ENCODE measurements around the gene GATAD2B.

GATAD2B gene

GRCh38 chr1:153945795-153946621, 23.2 kb upstream of the GATAD2B start:
- TF ChIP-seq FOXP2 (optimal IDR thresholded peaks at IDR 0.05; ENCODE audit: borderline replicate concordance, extremely low read depth, extremely low read length, insufficient read depth), result no peak
- TF ChIP-seq TAF1 (IDR thresholded peaks at IDR 0.05; ENCODE audit: borderline replicate concordance, insufficient read depth, low read length), result peak; percentile 5; the same call in 1 of the 2 replicates
- TF ChIP-seq REST (IDR thresholded peaks at IDR 0.05; ENCODE audit: insufficient read depth in 1 of 2, low read depth in 2 of 2, low read length in 2 of 2), result no peak
- no peak for TF ChIP-seq SIN3A (IDR thresholded peaks at IDR 0.05; ENCODE audit: borderline replicate concordance, insufficient read depth, low read length)
- no peak; the same call in none of the 2 replicates for TF ChIP-seq POLR2AphosphoS5 (IDR thresholded peaks at IDR 0.05; ENCODE audit: low read depth, low read length)

- TF ChIP-seq SIN3A (IDR thresholded peaks at IDR 0.05; ENCODE audit: borderline replicate concordance, insufficient read depth, low read length), result no peak
- TF ChIP-seq TAF1 (IDR thresholded peaks at IDR 0.05; ENCODE audit: borderline replicate concordance, insufficient read depth, low read length), result no peak
- no peak for TF ChIP-seq FOXP2 (optimal IDR thresholded peaks at IDR 0.05; ENCODE audit: borderline replicate concordance, extremely low read depth, extremely low read length, insufficient read depth)
- TF ChIP-seq REST (IDR thresholded peaks at IDR 0.05; ENCODE audit: insufficient read depth in 1 of 2, low read depth in 2 of 2, low read length in 2 of 2), result no peak
- no peak for TF ChIP-seq POLR2AphosphoS5 (IDR thresholded peaks at IDR 0.05; ENCODE audit: low read depth, low read length)
Observed at GRCh38 chr1:153945131-153945794, 22.5 kb upstream of the GATAD2B start.

GRCh38 chr1:153944827-153945117, 22.0 kb upstream of the GATAD2B start:
- TF ChIP-seq SIN3A (IDR thresholded peaks at IDR 0.05; ENCODE audit: borderline replicate concordance, insufficient read depth, low read length) (no peak), FOXP2 (optimal IDR thresholded peaks at IDR 0.05; ENCODE audit: borderline replicate concordance, extremely low read depth, extremely low read length, insufficient read depth) (no peak), REST (IDR thresholded peaks at IDR 0.05; ENCODE audit: insufficient read depth in 1 of 2, low read depth in 2 of 2, low read length in 2 of 2) (no peak), TAF1 (IDR thresholded peaks at IDR 0.05; ENCODE audit: borderline replicate concordance, insufficient read depth, low read length) (no peak), POLR2AphosphoS5 (IDR thresholded peaks at IDR 0.05; ENCODE audit: low read depth, low read length) (no peak)

GRCh38 chr1:153944005-153944826, 21.4 kb upstream of the GATAD2B start:
- no peak for TF ChIP-seq TAF1 (IDR thresholded peaks at IDR 0.05; ENCODE audit: borderline replicate concordance, insufficient read depth, low read length)
- no peak for TF ChIP-seq SIN3A (IDR thresholded peaks at IDR 0.05; ENCODE audit: borderline replicate concordance, insufficient read depth, low read length)
- no peak for TF ChIP-seq POLR2AphosphoS5 (IDR thresholded peaks at IDR 0.05; ENCODE audit: low read depth, low read length)
- no peak for TF ChIP-seq FOXP2 (optimal IDR thresholded peaks at IDR 0.05; ENCODE audit: borderline replicate concordance, extremely low read depth, extremely low read length, insufficient read depth)
- TF ChIP-seq REST (IDR thresholded peaks at IDR 0.05; ENCODE audit: insufficient read depth in 1 of 2, low read depth in 2 of 2, low read length in 2 of 2), result no peak

Measured in PFSK-1 (cell line).